ENCODE results near the gene OR51B6.

OR51B6 gene

GRCh38 chr11:5390210-5390609 is 38.9 kb downstream of the OR51B6 start:
- Mint-ChIP-seq H3K27me3 (no peaks in the 10 kb centered on the region), H3K36me3 (no peaks in the 10 kb centered on the region), H3K4me1 (ENCODE audit: low read depth) (no peaks in the 10 kb centered on the region), H3K27ac (no peak overlapping the region), H3K9me3 (ENCODE audit: low read depth) (no peaks in the 10 kb centered on the region), H3K4me3 (no peak overlapping the region)

- Mint-ChIP-seq H3K4me1 (ENCODE audit: low read depth) (no peaks in the 10 kb centered on the region), H3K9me3 (ENCODE audit: low read depth) (no peaks in the 10 kb centered on the region), H3K36me3 (no peaks in the 10 kb centered on the region), H3K27me3 (no peaks in the 10 kb centered on the region), H3K4me3 (no peak overlapping the region), H3K27ac (no peak overlapping the region)
Observed at GRCh38 chr11:5394091-5394490, 42.8 kb downstream of the OR51B6 start.

- H3K27me3 Mint-ChIP-seq: peaks cover 4% of the 10 kb centered on the region
Observed at GRCh38 chr11:5398936-5399335, 47.6 kb downstream of the OR51B6 start.

More at GRCh38 chr11:5398936-5399335, 47.6 kb downstream of the OR51B6 start:
- Mint-ChIP-seq H3K36me3 (no peaks in the 10 kb centered on the region), H3K27ac (no peak overlapping the region), H3K4me1 (ENCODE audit: low read depth) (no peaks in the 10 kb centered on the region), H3K9me3 (ENCODE audit: low read depth) (no peaks in the 10 kb centered on the region), H3K4me3 (no peak overlapping the region)

All from activated naive CD8-positive, alpha-beta T cell (primary cell).